WTC11 (cell line): ENCODE data around the gene ZNF771. TPM values are rescaled to one million over a fixed set of nuclear protein-coding genes. Genes with fewer than 3 reads are reported as not detected.

Source experiments
- ATAC-seq: fragments of 200-7000 bp; cut with Tn5 transposase; 2 replicates; pipeline ENCODE4 v1.10.0; 2021; ENCODE audit warnings: mild to moderate bottlenecking, moderate library complexity
- CTCF ChIA-PET: fragments of 300-600 bp; sonication (Branson Sonifier 250); formaldehyde crosslinking; loops from one replicate; lab custom pipeline; 2021; ENCODE audit warnings: antibody characterized with exemption; lab: Charles Lee
- POLR2A ChIA-PET: fragments of 350-600 bp; sonication (Branson Sonifier 250); formaldehyde crosslinking; loops from one replicate; lab custom pipeline; 2021; ENCODE audit warnings: antibody characterized with exemption; lab: Charles Lee
- DNase-seq: peaks from one replicate; pipeline ENCODE4 v3.0.0; 2021; ENCODE audit warnings: low spot score
- H3K27ac Mint-ChIP-seq: 2 replicates; pipeline ENCODE4 v1.8.0; 2021; ENCODE audit warnings: mixed read lengths
- H3K27me3 Mint-ChIP-seq: 2 replicates; pipeline ENCODE4 v1.8.0; 2021; ENCODE audit warnings: low read depth, mild to moderate bottlenecking, moderate library complexity, mixed read lengths
- H3K36me3 Mint-ChIP-seq: 2 replicates; pipeline ENCODE4 v1.8.0; 2021; ENCODE audit warnings: mixed read lengths
- H3K4me1 Mint-ChIP-seq: 2 replicates; pipeline ENCODE4 v1.8.0; 2022; ENCODE audit warnings: mixed read lengths
- H3K4me3 Mint-ChIP-seq: 2 replicates; pipeline ENCODE4 v1.8.0; 2021; ENCODE audit warnings: mild to moderate bottlenecking, moderate library complexity, mixed read lengths
- H3K9me3 Mint-ChIP-seq: 2 replicates; pipeline ENCODE4 v1.8.0; 2021; ENCODE audit warnings: mixed read lengths
- ATF1 ChIP-seq: sonication (generic); formaldehyde crosslinking; IDR thresholded peaks from 2 replicates; pipeline ENCODE4 v1.8.1; 2023; ENCODE audit warnings: mild to moderate bottlenecking, moderate library complexity, missing genetic modification reagents
- ATF2 ChIP-seq: sonication (generic); formaldehyde crosslinking; IDR thresholded peaks from 2 replicates; pipeline ENCODE4 v1.8.1; 2022; ENCODE audit warnings: low read depth, missing genetic modification reagents, borderline replicate concordance
- CBFB ChIP-seq: sonication (generic); formaldehyde crosslinking; IDR thresholded peaks from 2 replicates; pipeline ENCODE4 v1.8.1; 2022; ENCODE audit warnings: mild to moderate bottlenecking, low read depth, missing genetic modification reagents
- CDX4 ChIP-seq: fragments of 250-450 bp; sonication (Bioruptor Pico); IDR thresholded peaks from 2 replicates; pipeline ENCODE4 v1.9.0; 2021; ENCODE audit warnings: moderate library complexity, mild to moderate bottlenecking, inconsistent platforms, borderline replicate concordance
- E2F4 ChIP-seq: sonication (generic); formaldehyde crosslinking; IDR thresholded peaks from 2 replicates; pipeline ENCODE4 v1.8.1; 2022; ENCODE audit warnings: low read depth, mild to moderate bottlenecking, moderate library complexity, missing genetic modification reagents, borderline replicate concordance
- ESRRA ChIP-seq: sonication (generic); formaldehyde crosslinking; IDR thresholded peaks from 2 replicates; pipeline ENCODE4 v1.8.1; 2022; ENCODE audit warnings: mild to moderate bottlenecking, missing genetic modification reagents, borderline replicate concordance
- HMGXB4 ChIP-seq: sonication (generic); formaldehyde crosslinking; IDR thresholded peaks from 2 replicates; pipeline ENCODE4 v1.8.1; 2023; ENCODE audit warnings: mild to moderate bottlenecking, moderate library complexity, missing genetic modification reagents
- KAT7 ChIP-seq: sonication (generic); formaldehyde crosslinking; IDR thresholded peaks from 2 replicates; pipeline ENCODE4 v1.8.1; 2023; ENCODE audit warnings: missing genetic modification reagents, mild to moderate bottlenecking, borderline replicate concordance
- TEAD1 ChIP-seq: sonication (generic); formaldehyde crosslinking; IDR thresholded peaks from 2 replicates; pipeline ENCODE4 v1.8.0; 2022; ENCODE audit warnings: mild to moderate bottlenecking, missing genetic modification reagents
- TP53 ChIP-seq: sonication (generic); formaldehyde crosslinking; IDR thresholded peaks from 2 replicates; pipeline ENCODE4 v1.8.1; 2023; ENCODE audit warnings: mild to moderate bottlenecking, missing genetic modification reagents
- ZNF532 ChIP-seq: fragments of 250-450 bp; sonication (Bioruptor Pico); IDR thresholded peaks from 2 replicates; pipeline ENCODE4 v1.9.0; 2021; ENCODE audit warnings: mild to moderate bottlenecking, borderline replicate concordance
- total RNA-seq: library from RNA; stranded (reverse); gene quantifications from 3 replicates; pipeline ENCODE4 v1.2.3, GENCODE V29; 2021
- TF ChIP-seq, protein P1 (sequence below): fragments of 250-450 bp; sonication (Bioruptor Pico); conservative IDR thresholded peaks from 2 replicates; pipeline ENCODE4 v1.9.0; 2021; ENCODE audit warnings: mild to moderate bottlenecking
- TF ChIP-seq, protein P2 (sequence below): sonication (generic); formaldehyde crosslinking; IDR thresholded peaks from 2 replicates; pipeline ENCODE4 v1.8.0; 2023; ENCODE audit warnings: mild to moderate bottlenecking, missing genetic modification reagents
- TF ChIP-seq, protein P3 (sequence below): sonication (generic); formaldehyde crosslinking; IDR thresholded peaks from 2 replicates; pipeline ENCODE4 v1.8.0; 2022; ENCODE audit warnings: mild to moderate bottlenecking, missing genetic modification reagents

The ZNF771 gene
- total RNA-seq, 1 experiment from 2014 or later = 10.0 TPM

DNA sequence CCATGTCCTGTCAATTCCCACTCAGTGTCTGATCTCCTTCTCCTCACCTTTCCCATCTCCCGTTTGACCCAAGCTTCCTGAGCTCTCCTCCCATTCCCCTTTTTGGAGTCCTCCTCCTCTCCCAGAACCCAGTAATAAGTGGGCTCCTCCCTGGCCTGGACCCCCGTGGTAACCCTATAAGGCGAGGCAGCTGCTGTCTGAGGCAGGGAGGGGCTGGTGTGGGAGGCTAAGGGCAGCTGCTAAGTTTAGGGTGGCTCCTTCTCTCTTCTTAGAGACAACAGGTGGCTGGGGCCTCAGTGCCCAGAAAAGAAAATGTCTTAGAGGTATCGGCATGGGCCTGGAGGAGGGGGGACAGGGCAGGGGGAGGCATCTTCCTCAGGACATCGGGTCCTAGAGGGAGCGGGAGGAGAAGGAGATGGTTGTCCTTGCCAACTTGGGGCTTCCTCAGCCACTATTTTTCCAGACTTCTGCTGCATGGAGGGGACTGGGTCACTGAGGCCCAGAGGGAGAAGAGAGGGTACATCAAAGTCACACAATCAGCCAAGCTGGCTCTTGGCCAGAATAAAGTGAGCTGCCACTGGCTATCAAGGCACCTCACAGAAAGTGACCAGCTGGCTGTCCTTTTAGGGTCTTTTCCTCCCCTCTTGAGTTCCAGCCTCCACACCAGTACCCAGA lies 35.2 kb upstream of the ZNF771 start:
- peaks cover 39% of the 10 kb centered on the region for H3K4me1 Mint-ChIP-seq
- no peaks in the 10 kb centered on the region for H3K9me3 Mint-ChIP-seq
- CTCF ChIA-PET = interaction anchor here (1.3 to 3.9 kb wide), 6 partner anchors 17 to 260 kb away, joined by 4 to 47 read pairs (median 26); partner anchors contain the start of genes CD2BP2, GDPD3, ZNF48 and ZNF764

DNA sequence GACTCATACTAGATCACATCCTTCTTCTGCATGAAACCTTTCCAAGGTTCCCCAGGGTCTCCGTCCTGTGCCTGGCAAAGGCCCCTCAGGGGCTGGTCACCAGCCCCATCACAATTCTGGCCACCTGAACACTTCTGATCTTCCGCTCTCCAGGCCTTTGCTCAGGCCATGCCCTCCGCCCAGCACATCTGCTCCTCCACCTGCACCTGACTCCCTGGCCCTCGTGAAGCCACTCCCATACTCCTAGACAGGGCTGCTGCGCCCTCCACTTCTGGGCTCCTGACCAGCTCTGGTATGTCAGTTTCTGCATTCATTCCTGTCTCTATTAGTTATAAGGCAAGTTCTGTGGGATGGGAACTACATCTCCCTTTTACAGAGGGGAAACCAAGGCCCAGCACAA lies 34.7 kb upstream of the ZNF771 start:
- POLR2A ChIA-PET = no interaction called here
- TF ChIP-seq E2F4 (CRISPR knock-in tag) (no peak), ZNF532 (CRISPR knock-in tag) (no peak), ATF1 (no peak), ATF2 (CRISPR knock-in tag) (no peak), HMGXB4 (CRISPR knock-in tag) (no peak), CBFB (CRISPR knock-in tag) (no peak), KAT7 (CRISPR knock-in tag) (no peak)
- TF ChIP-seq, protein P1, sequence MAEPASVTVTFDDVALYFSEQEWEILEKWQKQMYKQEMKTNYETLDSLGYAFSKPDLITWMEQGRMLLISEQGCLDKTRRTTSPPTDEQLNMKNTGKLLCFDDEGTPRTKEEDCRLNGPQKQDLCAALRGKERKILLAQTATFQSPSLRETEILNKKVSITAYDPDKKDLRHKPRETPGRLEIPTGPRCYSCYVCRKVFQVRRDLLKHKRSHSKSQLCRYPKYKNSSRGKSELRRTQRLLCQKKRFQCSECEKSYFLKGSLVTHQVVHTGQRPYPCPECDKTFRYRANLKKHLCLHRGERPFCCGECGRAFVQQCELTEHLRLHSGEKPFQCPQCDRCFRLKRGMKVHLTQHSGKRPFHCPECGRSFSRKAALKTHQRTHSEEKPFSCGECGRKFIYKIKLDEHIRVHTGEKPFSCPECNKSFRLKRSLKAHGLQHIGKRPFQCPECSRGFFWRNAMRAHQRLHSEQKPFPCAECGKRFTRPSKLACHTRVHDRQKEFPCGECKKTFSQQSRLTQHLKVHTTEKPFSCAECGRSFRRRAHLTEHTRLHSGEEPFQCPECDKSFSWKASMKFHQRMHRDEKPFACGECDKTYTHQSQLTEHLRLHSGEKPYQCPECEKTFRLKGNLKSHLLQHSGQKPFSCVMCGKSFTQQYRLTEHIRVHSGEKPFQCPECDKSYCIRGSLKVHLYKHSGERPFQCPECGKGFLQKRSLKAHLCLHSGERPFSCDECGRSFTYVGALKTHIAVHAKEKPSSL (CRISPR knock-in tag) = no peak
- TF ChIP-seq, protein P2, sequence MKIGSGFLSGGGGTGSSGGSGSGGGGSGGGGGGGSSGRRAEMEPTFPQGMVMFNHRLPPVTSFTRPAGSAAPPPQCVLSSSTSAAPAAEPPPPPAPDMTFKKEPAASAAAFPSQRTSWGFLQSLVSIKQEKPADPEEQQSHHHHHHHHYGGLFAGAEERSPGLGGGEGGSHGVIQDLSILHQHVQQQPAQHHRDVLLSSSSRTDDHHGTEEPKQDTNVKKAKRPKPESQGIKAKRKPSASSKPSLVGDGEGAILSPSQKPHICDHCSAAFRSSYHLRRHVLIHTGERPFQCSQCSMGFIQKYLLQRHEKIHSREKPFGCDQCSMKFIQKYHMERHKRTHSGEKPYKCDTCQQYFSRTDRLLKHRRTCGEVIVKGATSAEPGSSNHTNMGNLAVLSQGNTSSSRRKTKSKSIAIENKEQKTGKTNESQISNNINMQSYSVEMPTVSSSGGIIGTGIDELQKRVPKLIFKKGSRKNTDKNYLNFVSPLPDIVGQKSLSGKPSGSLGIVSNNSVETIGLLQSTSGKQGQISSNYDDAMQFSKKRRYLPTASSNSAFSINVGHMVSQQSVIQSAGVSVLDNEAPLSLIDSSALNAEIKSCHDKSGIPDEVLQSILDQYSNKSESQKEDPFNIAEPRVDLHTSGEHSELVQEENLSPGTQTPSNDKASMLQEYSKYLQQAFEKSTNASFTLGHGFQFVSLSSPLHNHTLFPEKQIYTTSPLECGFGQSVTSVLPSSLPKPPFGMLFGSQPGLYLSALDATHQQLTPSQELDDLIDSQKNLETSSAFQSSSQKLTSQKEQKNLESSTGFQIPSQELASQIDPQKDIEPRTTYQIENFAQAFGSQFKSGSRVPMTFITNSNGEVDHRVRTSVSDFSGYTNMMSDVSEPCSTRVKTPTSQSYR (CRISPR knock-in tag) = no peak
- TF ChIP-seq, protein P3, sequence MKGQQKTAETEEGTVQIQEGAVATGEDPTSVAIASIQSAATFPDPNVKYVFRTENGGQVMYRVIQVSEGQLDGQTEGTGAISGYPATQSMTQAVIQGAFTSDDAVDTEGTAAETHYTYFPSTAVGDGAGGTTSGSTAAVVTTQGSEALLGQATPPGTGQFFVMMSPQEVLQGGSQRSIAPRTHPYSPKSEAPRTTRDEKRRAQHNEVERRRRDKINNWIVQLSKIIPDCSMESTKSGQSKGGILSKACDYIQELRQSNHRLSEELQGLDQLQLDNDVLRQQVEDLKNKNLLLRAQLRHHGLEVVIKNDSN (CRISPR knock-in tag) = no peak
- TF ChIP-seq, all 79 proteins: peak for 0
- H3K4me1 Mint-ChIP-seq = peaks cover 36% of the 10 kb centered on the region
- no peak for ATAC-seq
- no peak overlapping the region; the same call in 1 of the 2 replicates for H3K4me3 Mint-ChIP-seq
- no peaks in the 10 kb centered on the region for H3K9me3 Mint-ChIP-seq
- H3K27ac Mint-ChIP-seq = peak overlapping the region; percentile 69; the same call in 1 of the 2 replicates
- no peak for DNase-seq
- H3K27me3 Mint-ChIP-seq = no peaks in the 10 kb centered on the region; the same call in 1 of the 2 replicates
- H3K36me3 Mint-ChIP-seq = no peaks in the 10 kb centered on the region
- CTCF ChIA-PET = no interaction called here

More for the DNA sequence above, 35.2 kb upstream of the ZNF771 start:
- DNase-seq (no peak), ATAC-seq (no peak)
- POLR2A ChIA-PET = interaction anchor here (0.6 kb wide), 1 partner anchor 252 kb away, joined by 3 read pairs; no protein-coding TSS in a partner anchor
- Mint-ChIP-seq H3K36me3 (no peaks in the 10 kb centered on the region), H3K27ac (peak overlapping the region; percentile 57; the same call in 1 of the 2 replicates), H3K27me3 (no peaks in the 10 kb centered on the region; the same call in 1 of the 2 replicates), H3K4me3 (peak overlapping the region; percentile 70)
- no peak for TF ChIP-seq CDX4
- TF ChIP-seq ESRRA = no peak
- TF ChIP-seq ATF1 = no peak
- no peak for TF ChIP-seq TP53 (CRISPR knock-in tag)
- no peak for TF ChIP-seq TEAD1
